Right lobe of liver (tissue), 6 donors: Measurements from ENCODE around the gene ESRRB. TPM values are rescaled to one million over a fixed set of nuclear protein-coding genes. Genes with fewer than 3 reads are reported as not detected.

Experiments used
- ATAC-seq, 4 donors: fragments of 200-7000 bp; cut with Tn5 transposase; one replicate each; pipeline ENCODE4 v1.9.1; 2020; ENCODE audit warnings: mild to moderate bottlenecking in 4 of 4, moderate library complexity in 4 of 4
- DNase-seq, 3 donors: peaks; one replicate each; pipeline ENCODE4 v3.0.0-alpha.2; 2020
- H3K27ac ChIP-seq, 3 donors: fragments of 200-600 bp; one replicate each; pipeline ENCODE4 v1.8.0; 2022
- H3K27me3 ChIP-seq, 2 donors: fragments of 200-600 bp; one replicate each; pipeline ENCODE4 v1.8.0; 2022
- H3K36me3 ChIP-seq, 4 donors: fragments of 200-600 bp; sonication (generic) in 1 of 4; one replicate each; pipeline versions ENCODE4 v1.5.1 to v1.8.0; 2017 to 2022; ENCODE audit warnings: control low read depth in 1 of 4
- H3K4me1 ChIP-seq, 4 donors: fragments of 200-600 bp; sonication (generic) in 1 of 4; one replicate each; pipeline versions ENCODE4 v1.5.1 to v1.8.0; 2017 to 2022; ENCODE audit warnings: control low read depth in 1 of 4
- H3K4me3 ChIP-seq, 3 donors: fragments of 200-600 bp; one replicate each; pipeline ENCODE4 v1.8.0; 2022
- H3K9me3 ChIP-seq, 4 donors: fragments of 200-600 bp; sonication (generic) in 1 of 4; one replicate each; pipeline versions ENCODE4 v1.5.1 to v1.8.0; 2017 to 2022; ENCODE audit warnings: control low read depth in 1 of 4
- POLR2A ChIP-seq: fragments of 450-650 bp; IDR thresholded peaks from one replicate; pipeline ENCODE4 v1.6.1; 2017; ENCODE audit warnings: antibody characterized with exemption, mild to moderate bottlenecking
- WGBS: methylation state at CpG from one replicate; pipeline ENCODE4 v1.1.6; 2018; ENCODE audit warnings: low coverage, low lambda C conversion rate; ENCODE audit not compliant: insufficient coverage; ENCODE audit errors: missing lambda C conversion rate; 5-methylcytosine and 5-hydroxymethylcytosine counted together
- intact Hi-C, 2 donors: fragments of 100-400 bp; cut with DNase I; formaldehyde crosslinking; loops; one replicate each; pipeline versions ENCODE4 v1.11.2 to v1.14.1; 2022
- total RNA-seq, 6 experiments: library from RNA; depleted of rRNA in 2 of 6; stranded (reverse); fragments of >200 nt in 2 of 6; fragmentation: NEBNext Ultra II Directional in 3 of 6; extraction: Animal tissue kit (Norgen Biotek cat#: 25700) in 3 of 6; gene quantifications; one replicate each; pipeline versions ENCODE4 v1.1.0 to v1.2.4, GENCODE V29; 2016 to 2023
- TF ChIP-seq, protein P1 (sequence below), 4 donors: fragments of 200-600 bp in 3 of 4; fragments of 450-650 bp in 1 of 4; IDR thresholded peaks; one replicate each; pipeline versions ENCODE4 v1.5.1 to v1.8.0; 2016 to 2022; ENCODE audit warnings: antibody characterized with exemption in 4 of 4, mild to moderate bottlenecking in 2 of 4
- donor health status: DM: no; HTN: yes; CAD: no.
- donor health status: DM: no; HTN: no; CAD: no.
- donor health status: DM: no; HTN: no; CAD: no.
- donor health status: DM: no; HTN: yes; CAD: no.
- donor health status: DM: no; HTN: yes; CAD: no.

Gene ESRRB
- total RNA-seq, 6 experiments from 2014 or later = 0.16 to 0.26 (median 0.17) TPM; not detected in 3

DNA sequence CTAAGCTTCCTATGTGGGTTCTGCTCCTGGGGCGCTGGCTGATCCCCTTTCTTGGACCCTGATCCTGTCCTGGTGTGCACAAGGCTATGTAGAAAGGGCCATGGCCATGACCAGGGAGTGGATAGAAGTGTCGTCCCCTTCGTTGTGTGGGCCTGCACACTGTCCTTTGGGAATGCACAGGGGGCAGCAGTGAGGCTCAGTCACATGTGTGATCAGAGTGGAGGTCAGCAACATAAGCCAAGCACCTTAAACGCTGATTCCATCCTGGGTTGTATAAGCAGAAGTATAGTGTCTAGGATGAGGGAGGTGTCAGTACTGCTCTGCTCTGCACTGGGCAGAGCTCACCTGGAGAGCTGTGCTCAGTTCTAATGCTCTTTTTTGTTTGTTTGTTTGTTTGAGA, 48.4 kb downstream of the ESRRB start:
- ATAC-seq = no peak
- Histone ChIP-seq H3K27ac (no peak overlapping the region), H3K27me3 (no peaks in the 10 kb centered on the region), H3K9me3 (no peaks in the 10 kb centered on the region), H3K4me1 (peaks cover 0 to 7% (median 0%) of the 10 kb centered on the region in 4 donors), H3K4me3 (no peak overlapping the region), H3K36me3 (no peaks in the 10 kb centered on the region)
- no peak for DNase-seq
- intact Hi-C loops = no loop called here
- WGBS = 93% methylated on average over 2 of the region's 4 CpGs
- no peak for TF ChIP-seq POLR2A
- TF ChIP-seq, protein P1, sequence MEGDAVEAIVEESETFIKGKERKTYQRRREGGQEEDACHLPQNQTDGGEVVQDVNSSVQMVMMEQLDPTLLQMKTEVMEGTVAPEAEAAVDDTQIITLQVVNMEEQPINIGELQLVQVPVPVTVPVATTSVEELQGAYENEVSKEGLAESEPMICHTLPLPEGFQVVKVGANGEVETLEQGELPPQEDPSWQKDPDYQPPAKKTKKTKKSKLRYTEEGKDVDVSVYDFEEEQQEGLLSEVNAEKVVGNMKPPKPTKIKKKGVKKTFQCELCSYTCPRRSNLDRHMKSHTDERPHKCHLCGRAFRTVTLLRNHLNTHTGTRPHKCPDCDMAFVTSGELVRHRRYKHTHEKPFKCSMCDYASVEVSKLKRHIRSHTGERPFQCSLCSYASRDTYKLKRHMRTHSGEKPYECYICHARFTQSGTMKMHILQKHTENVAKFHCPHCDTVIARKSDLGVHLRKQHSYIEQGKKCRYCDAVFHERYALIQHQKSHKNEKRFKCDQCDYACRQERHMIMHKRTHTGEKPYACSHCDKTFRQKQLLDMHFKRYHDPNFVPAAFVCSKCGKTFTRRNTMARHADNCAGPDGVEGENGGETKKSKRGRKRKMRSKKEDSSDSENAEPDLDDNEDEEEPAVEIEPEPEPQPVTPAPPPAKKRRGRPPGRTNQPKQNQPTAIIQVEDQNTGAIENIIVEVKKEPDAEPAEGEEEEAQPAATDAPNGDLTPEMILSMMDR (IDR thresholded peaks at IDR 0.05) = no peak

DNA sequence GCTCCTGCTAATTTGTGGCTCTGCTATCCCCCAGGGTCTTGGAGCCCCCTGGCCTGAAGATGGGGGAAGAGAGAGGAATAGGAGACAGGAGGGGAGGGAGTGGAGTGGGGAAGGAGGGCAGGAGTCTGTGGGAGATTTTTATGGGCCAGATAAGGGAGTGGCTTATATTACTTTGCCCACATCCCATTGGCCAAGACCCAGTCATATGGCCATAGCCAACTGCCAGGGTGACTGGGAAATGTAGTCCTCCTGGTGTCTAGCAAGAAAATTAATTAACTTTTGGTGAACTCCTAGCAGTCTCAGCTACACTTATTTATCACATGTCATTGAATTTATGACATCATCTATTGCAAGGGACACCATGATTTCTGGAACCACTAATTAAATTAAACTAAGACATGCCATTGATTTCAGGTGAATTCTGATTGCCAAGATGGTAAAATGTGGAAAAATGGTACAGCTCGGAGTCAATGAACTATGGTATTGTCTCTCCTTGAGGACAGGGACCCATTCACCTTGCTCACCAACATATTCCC, 50.3 kb downstream of the ESRRB start:
- DNase-seq (no peak), ATAC-seq (no peak)
- TF ChIP-seq, protein P1 (IDR thresholded peaks at IDR 0.05) = no peak
- no peak for TF ChIP-seq POLR2A
- no peaks in the 10 kb centered on the region for H3K9me3 ChIP-seq
- no peak overlapping the region for H3K4me3 ChIP-seq
- no peak overlapping the region for H3K27ac ChIP-seq
- intact Hi-C loops = no loop called here
- H3K4me1 ChIP-seq = peaks cover 0 to under 1% (median 0%) of the 10 kb centered on the region in 4 donors
- H3K36me3 ChIP-seq = no peaks in the 10 kb centered on the region
- H3K27me3 ChIP-seq = no peaks in the 10 kb centered on the region
- 63% methylated on average over 1 of the region's 1 CpG for WGBS

GRCh38 chr14:76428611-76429010, 52.7 kb downstream of the ESRRB start:
- Histone ChIP-seq H3K9me3 (no peaks in the 10 kb centered on the region), H3K27ac (no peak overlapping the region), H3K4me1 (no peaks in the 10 kb centered on the region), H3K4me3 (no peak overlapping the region), H3K36me3 (no peaks in the 10 kb centered on the region), H3K27me3 (no peaks in the 10 kb centered on the region)
- intact Hi-C loops = no loop called here
- ATAC-seq (no peak), DNase-seq (no peak)
- 63% methylated on average over 6 of the region's 7 CpGs for WGBS
- no peak for TF ChIP-seq POLR2A
- TF ChIP-seq, protein P1 (IDR thresholded peaks at IDR 0.05) = no peak

GRCh38 chr14:76430017-76430416, 54.1 kb downstream of the ESRRB start:
- H3K36me3 ChIP-seq = no peaks in the 10 kb centered on the region
- no peaks in the 10 kb centered on the region for H3K4me1 ChIP-seq
- 58% methylated on average over 1 of the region's 1 CpG for WGBS
- no peaks in the 10 kb centered on the region for H3K27me3 ChIP-seq
- TF ChIP-seq POLR2A = no peak
- TF ChIP-seq, protein P1 (IDR thresholded peaks at IDR 0.05) = no peak
- DNase-seq (no peak), ATAC-seq (no peak)
- intact Hi-C loops = no loop called here
- no peak overlapping the region for H3K4me3 ChIP-seq
- no peaks in the 10 kb centered on the region for H3K9me3 ChIP-seq
- H3K27ac ChIP-seq = no peak overlapping the region
